NAMALWA (cell line): ENCODE results near the gene THYN1.
"Not testable (repeated sequence)": the region's sequence is repeated elsewhere in the genome, so short reads cannot be mapped to it uniquely, and the experiment has no call there.

Source experiments
- DNase-seq: peaks from one replicate; pipeline ENCODE4 v3.0.0-alpha.2; 2015; ENCODE audit warnings: low spot score

Gene THYN1

GRCh38 chr11:134253188-134253993 is at the start of gene THYN1, which contains the start of gene ACAD8:
THYN1 (minus strand) TSS chr11:134253352; CDS start chr11:134252882, 470 bp downstream.
ACAD8 (plus strand) TSS chr11:134253568; CDS start chr11:134253601, 33 bp downstream.
- peak; percentile 98 for DNase-seq

- no peak for DNase-seq
These were observed 41.5 kb upstream of the THYN1 start for GRCh38 chr11:134294664-134295063.

GRCh38 chr11:134293119-134294113 is 40.3 kb upstream of the THYN1 start:
- DNase-seq = no peak

- no peak for DNase-seq
These were observed 39.5 kb upstream of the THYN1 start for GRCh38 chr11:134292661-134293060.

- DNase-seq = no peak
These were observed 38.0 kb upstream of the THYN1 start for GRCh38 chr11:134291196-134291595.

- no peak for DNase-seq
These were observed 37.5 kb upstream of the THYN1 start for GRCh38 chr11:134290646-134291045.

- DNase-seq = no peak
These were observed 36.6 kb upstream of the THYN1 start for GRCh38 chr11:134289789-134290188.

GRCh38 chr11:134289167-134289566 is 36.0 kb upstream of the THYN1 start:
- DNase-seq = no peak

GRCh38 chr11:134288486-134288885 is 35.3 kb upstream of the THYN1 start:
- no peak for DNase-seq

- DNase-seq = no peak
These were observed 34.4 kb upstream of the THYN1 start for GRCh38 chr11:134287561-134287960.

- not testable (repeated sequence) for DNase-seq
These were observed 31.2 kb upstream of the THYN1 start for GRCh38 chr11:134284349-134284748.

GRCh38 chr11:134283461-134284230 is 30.5 kb upstream of the THYN1 start:
- DNase-seq = no peak

GRCh38 chr11:134282121-134283045 is 29.2 kb upstream of the THYN1 start:
- DNase-seq = no peak

GRCh38 chr11:134281635-134282034 is 28.5 kb upstream of the THYN1 start:
- DNase-seq = not testable (repeated sequence)

GRCh38 chr11:134278356-134278755 is 25.2 kb upstream of the THYN1 start:
- DNase-seq = no peak

GRCh38 chr11:134277183-134278001 is 24.2 kb upstream of the THYN1 start:
- no peak for DNase-seq

- no peak for DNase-seq
These were observed 23.4 kb upstream of the THYN1 start for GRCh38 chr11:134276396-134277182.

- no peak for DNase-seq
These were observed 22.6 kb upstream of the THYN1 start, which contains the start of gene GLB1L3 for GRCh38 chr11:134275534-134276395. GLB1L3 (plus strand) TSS chr11:134276379; CDS start chr11:134276741, 362 bp downstream.
